Chondrocyte (in vitro differentiated cells): ENCODE data around the gene S1PR1. TPM values are rescaled to one million over a fixed set of nuclear protein-coding genes. Genes with fewer than 3 reads are reported as not detected.
"Not testable (repeated sequence)": the region's sequence is repeated elsewhere in the genome, so short reads cannot be mapped to it uniquely, and the experiment has no call there.

Experiments
- DNase-seq: peaks from one replicate; pipeline ENCODE4 v3.0.0; 2021; ENCODE audit warnings: mixed read lengths, low spot score
- H3K27ac Mint-ChIP-seq: one replicate; pipeline ENCODE4 v1.8.0; 2021; ENCODE audit warnings: mild to moderate bottlenecking, moderate library complexity, mixed read lengths; ENCODE audit not compliant: unreplicated experiment
- H3K27me3 Mint-ChIP-seq: 2 replicates; pipeline ENCODE4 v1.8.0; 2021; ENCODE audit warnings: low read depth, mixed read lengths
- H3K36me3 Mint-ChIP-seq: 2 replicates; pipeline ENCODE4 v1.8.0; 2021; ENCODE audit warnings: low read depth, mixed read lengths
- H3K4me1 Mint-ChIP-seq: 2 replicates; pipeline ENCODE4 v1.8.0; 2021; ENCODE audit warnings: low read depth, mild to moderate bottlenecking, mixed read lengths
- H3K4me3 Mint-ChIP-seq: one replicate; pipeline ENCODE4 v1.8.0; 2021; ENCODE audit warnings: mild to moderate bottlenecking, moderate library complexity, mixed read lengths; ENCODE audit not compliant: unreplicated experiment
- H3K9me3 Mint-ChIP-seq: 2 replicates; pipeline ENCODE4 v1.8.0; 2021; ENCODE audit warnings: low read depth, mixed read lengths
- CTCF ChIP-seq: fragments of 200-600 bp; sonication (generic); IDR thresholded peaks from 2 replicates; pipeline ENCODE4 v1.5.0; 2021; ENCODE audit warnings: antibody characterized with exemption, mild to moderate bottlenecking, moderate library complexity
- total RNA-seq: library from RNA; stranded (reverse); gene quantifications from 3 replicates; pipeline ENCODE4 v1.2.1, GENCODE V29; 2021

The S1PR1 gene
- total RNA-seq, 1 donor from 2014 or later: 0.40 TPM

- Mint-ChIP-seq H3K4me3 (no peak overlapping the region), H3K9me3 (no peaks in the 10 kb centered on the region), H3K4me1 (peaks cover 5% of the 10 kb centered on the region), H3K36me3 (no peaks in the 10 kb centered on the region), H3K27ac (peak overlapping the region; percentile 15), H3K27me3 (no peaks in the 10 kb centered on the region)
- no peak for DNase-seq
- TF ChIP-seq CTCF: no peak
Observed at GRCh38 chr1:101200513-101200912, 36.3 kb upstream of the S1PR1 start.

GRCh38 chr1:101203820-101204540 is 32.8 kb upstream of the S1PR1 start:
- Mint-ChIP-seq H3K4me3 (no peak overlapping the region), H3K27me3 (no peaks in the 10 kb centered on the region), H3K4me1 (peaks cover 5% of the 10 kb centered on the region), H3K36me3 (no peaks in the 10 kb centered on the region), H3K9me3 (no peaks in the 10 kb centered on the region), H3K27ac (no peak overlapping the region)
- no peak for DNase-seq
- no peak for TF ChIP-seq CTCF

- H3K27ac Mint-ChIP-seq: no peak overlapping the region
- no peak overlapping the region for H3K4me3 Mint-ChIP-seq
- no peaks in the 10 kb centered on the region for H3K27me3 Mint-ChIP-seq
- no peak for TF ChIP-seq CTCF
- no peak for DNase-seq
- peaks cover 2% of the 10 kb centered on the region for H3K4me1 Mint-ChIP-seq
- H3K36me3 Mint-ChIP-seq: no peaks in the 10 kb centered on the region
- no peaks in the 10 kb centered on the region for H3K9me3 Mint-ChIP-seq
Observed at GRCh38 chr1:101205457-101205856, 31.4 kb upstream of the S1PR1 start.

- not testable (repeated sequence) for DNase-seq, H3K27me3 Mint-ChIP-seq, H3K36me3 Mint-ChIP-seq, H3K4me3 Mint-ChIP-seq, H3K9me3 Mint-ChIP-seq, H3K27ac Mint-ChIP-seq, H3K4me1 Mint-ChIP-seq
Observed at GRCh38 chr1:101206139-101206538, 30.7 kb upstream of the S1PR1 start.

- H3K4me1 Mint-ChIP-seq, H3K9me3 Mint-ChIP-seq: not testable (repeated sequence)
Observed at GRCh38 chr1:101207271-101207670, 29.5 kb upstream of the S1PR1 start.

GRCh38 chr1:101207891-101208290 is 28.9 kb upstream of the S1PR1 start:
- TF ChIP-seq CTCF: no peak
- Mint-ChIP-seq H3K27me3 (no peaks in the 10 kb centered on the region), H3K36me3 (no peaks in the 10 kb centered on the region), H3K9me3 (no peaks in the 10 kb centered on the region), H3K27ac (no peak overlapping the region), H3K4me1 (no peaks in the 10 kb centered on the region), H3K4me3 (no peak overlapping the region)
- no peak for DNase-seq

More at GRCh38 chr1:101207271-101207670, 29.5 kb upstream of the S1PR1 start:
- not testable (repeated sequence) for DNase-seq, H3K36me3 Mint-ChIP-seq, H3K27me3 Mint-ChIP-seq, H3K4me3 Mint-ChIP-seq, H3K27ac Mint-ChIP-seq
